Measurements from ENCODE around the gene PCDHGB1. TPM values are rescaled to one million over a fixed set of nuclear protein-coding genes. Genes with fewer than 3 reads are reported as not detected.

Gene PCDHGB1
- 1.0 to 2.1 TPM (median 1.9 TPM) in 5 replicates for total RNA-seq (2022; extraction: Qiagen RNA extraction; ENCODE audit: low read depth)

DNA sequence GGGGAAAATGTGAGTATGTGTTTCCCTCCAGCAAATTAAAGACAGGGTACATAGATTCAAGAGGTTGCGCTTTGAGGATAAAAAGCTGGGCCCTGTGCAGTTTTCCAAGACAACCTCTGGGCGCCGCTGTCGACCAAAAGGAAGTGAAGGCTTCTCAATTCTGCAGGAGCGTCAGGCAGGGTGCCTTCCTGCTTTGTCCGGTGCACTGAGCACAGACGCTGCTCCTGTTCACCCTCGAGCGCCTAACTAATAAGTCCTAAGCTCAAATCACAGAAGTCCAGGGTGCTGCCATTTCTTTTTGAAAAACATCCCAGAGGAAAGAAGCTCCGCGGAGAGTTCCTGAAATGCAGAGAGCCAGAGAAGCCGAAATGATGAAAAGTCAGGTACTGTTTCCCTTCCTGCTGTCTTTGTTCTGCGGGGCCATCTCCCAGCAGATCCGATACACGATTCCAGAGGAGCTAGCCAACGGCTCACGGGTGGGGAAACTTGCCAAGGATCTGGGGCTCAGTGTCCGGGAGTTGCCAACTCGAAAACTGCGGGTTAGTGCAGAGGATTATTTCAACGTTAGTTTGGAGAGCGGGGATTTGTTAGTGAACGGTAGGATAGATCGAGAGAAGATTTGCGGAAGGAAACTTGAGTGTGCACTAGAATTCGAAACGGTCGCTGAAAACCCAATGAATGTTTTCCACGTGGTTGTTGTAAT is at the start of gene PCDHGB1:
TSS of gene PCDHGB1 (plus strand) at position 183 of the 703 bp plus-strand sequence. CDS start at position 345, 162 bp downstream.

DNA sequence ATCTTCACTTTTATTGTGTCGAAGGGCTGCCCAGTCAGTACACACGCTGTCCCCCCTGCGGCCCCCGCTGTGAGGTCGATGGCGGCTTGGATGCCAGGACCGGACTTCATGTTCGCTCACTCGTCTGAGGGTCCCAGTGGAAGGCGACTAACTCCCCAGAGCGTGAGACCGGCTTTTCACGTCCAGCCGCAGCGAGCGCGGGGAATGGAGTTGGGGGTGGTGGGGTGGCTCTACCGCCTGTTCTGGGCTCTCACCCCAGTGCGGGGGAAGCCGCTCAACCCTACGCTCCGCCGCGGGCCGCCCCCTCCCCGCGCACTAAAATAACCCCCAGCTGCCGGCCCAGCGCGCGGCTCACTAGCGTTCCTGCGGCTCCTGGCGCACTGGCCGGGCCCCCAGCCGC is 46.1 kb upstream of the PCDHGB1 start, which contains the start of gene SLC25A2:
TSS of gene SLC25A2 (minus strand) at position 294 of the 400 bp plus-strand sequence. CDS start at position 110, 184 bp downstream.

DNA sequence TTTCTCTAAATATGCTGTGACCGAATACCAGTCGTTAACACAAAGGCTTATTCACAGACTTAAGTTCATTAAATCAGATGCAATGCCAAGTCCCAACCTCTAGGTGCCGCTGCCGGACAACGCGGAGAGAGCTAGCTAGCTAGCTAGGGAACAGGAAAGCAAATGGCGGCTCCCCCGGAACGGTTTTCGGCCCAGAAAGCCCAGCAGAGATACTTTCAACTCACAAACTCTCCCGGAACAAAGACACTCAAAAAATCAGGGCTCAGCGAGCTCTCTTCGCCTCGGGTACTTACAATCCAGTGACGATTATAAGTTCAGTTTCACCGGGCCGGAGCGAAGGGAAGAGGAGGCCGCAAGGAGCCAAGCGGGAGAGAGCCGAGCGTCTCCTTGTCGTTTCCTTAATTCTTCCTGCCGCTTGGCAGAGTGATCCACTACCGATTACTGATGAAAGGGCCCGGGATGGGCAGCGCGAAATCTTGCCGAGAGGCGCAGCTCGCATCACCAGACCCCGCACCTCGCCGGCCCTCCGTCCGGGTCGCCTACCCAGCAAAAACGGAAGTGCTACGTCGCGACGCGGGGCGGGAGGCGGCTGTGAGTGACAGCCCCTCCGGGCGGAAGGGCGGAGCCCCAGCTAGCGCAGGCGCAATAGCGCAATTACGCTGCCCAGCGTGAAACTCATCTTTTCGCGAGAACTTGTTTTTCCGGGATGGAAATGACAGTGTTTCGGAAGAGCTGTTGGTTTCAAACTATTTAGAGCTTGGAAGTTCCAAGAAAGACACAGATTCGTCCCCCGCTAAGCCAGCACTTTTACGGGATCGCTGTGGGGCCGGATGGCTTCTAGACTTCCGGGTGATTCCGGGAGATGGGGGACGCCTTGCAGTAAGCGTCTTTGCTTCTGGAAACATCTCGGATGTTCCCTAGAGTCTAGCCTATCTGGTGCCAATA is 29.4 kb upstream of the PCDHGB1 start, which contains the start of gene TAF7:
TSS of gene TAF7 (minus strand) at position 560 of the 945 bp plus-strand sequence. CDS start 740 bp downstream, outside the sequence.

DNA sequence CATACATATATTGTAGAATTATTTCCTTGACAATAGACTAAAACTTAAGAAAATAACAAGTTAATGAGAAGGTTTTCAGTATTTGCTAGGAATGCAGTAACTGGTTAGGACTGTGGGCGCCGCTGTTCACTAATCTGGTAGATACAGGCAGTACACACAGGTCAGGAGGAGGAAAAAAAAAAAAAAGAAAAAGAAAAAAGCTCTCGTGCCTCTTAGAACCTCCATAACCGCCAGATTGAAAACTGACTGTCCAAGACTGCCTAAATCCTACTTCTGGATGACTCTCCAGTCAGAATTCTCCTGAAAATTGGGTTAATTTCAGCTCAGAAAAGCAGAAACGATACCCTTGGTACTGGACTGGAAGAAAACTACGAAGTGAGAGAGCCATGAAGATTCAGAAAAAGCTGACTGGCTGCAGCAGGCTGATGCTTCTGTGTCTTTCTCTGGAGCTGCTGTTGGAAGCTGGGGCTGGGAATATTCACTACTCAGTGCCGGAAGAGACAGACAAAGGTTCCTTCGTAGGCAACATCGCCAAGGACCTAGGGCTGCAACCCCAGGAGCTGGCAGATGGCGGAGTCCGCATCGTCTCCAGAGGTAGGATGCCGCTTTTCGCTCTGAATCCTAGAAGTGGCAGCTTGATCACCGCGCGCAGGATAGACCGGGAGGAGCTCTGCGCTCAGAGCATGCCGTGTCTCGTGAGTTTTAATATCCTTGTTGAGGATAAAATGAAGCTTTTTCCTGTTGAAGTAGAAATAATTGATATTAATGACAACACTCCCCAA is 19.4 kb upstream of the PCDHGB1 start, which contains the start of gene PCDHGA1:
TSS of gene PCDHGA1 (plus strand) at position 216 of the 782 bp plus-strand sequence.

DNA sequence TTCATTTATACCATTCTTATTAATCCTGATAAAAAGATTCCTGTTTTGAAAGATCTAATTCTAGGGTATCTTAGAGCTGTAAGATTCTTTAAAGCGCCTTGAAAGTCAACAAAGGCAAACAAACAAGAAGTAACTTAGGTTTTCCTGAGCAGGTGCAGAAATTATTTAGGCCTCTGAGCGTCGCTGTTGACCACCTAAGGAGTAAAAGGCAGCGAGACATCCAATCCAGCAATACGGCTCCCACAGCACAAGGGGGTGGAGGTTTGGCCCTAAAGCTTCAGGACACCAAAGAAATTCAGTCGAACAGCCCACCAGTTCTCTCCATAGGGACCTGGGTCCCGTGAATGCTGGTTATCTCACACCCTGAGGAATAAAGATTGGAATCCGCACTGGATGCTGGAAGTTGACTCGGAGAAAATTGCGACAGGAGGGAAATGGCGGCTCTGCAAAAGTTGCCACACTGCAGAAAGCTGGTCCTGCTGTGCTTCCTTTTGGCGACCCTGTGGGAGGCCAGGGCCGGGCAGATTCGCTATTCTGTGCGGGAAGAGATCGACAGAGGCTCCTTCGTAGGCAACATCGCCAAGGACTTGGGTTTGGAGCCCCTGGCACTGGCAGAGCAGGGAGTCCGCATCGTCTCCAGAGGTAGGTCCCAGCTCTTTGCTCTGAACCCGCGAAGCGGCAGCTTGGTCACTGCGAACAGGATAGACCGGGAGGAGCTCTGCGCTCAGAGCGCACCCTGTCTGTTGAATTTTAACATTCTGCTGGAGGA is 11.2 kb upstream of the PCDHGB1 start, which contains the start of gene PCDHGA2:
TSS of gene PCDHGA2 (plus strand) at position 223 of the 769 bp plus-strand sequence.

DNA sequence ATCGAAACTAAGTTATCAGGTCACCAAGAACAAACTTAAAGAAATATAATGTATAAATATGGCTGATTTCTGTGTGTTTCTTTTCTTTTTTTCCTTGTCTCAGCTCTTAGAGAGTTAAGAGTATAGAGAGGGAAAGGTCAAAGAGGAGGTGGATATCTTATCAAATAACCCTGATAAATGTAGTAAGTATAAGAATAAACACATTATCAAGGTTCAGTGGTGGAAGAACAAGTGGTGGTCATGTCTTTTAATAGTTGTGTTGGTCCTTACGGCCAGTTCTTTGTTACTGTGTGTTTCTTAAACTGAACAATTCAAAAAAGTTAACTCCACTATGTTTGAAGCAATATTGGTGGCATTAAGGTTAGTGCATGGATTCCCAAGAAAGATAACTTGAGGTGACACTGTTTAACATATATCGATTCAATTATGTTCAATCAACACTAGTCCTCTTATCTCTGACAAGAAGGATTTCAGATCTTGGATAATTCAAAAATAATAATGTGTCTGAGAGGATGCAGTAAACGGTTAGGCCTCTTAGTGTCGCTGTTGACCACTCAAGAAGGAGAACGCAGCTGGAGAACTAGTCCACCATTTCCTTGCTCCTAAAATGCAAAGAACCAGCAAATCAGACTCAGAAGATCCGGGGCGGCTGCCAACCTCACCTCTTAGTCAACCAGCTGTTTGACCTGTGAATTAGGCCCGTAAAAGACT is 6.5 kb upstream of the PCDHGB1 start, which contains the start of gene PCDHGA3:
TSS of gene PCDHGA3 (plus strand) at position 588 of the 711 bp plus-strand sequence. CDS start 205 bp downstream, outside the sequence.

DNA sequence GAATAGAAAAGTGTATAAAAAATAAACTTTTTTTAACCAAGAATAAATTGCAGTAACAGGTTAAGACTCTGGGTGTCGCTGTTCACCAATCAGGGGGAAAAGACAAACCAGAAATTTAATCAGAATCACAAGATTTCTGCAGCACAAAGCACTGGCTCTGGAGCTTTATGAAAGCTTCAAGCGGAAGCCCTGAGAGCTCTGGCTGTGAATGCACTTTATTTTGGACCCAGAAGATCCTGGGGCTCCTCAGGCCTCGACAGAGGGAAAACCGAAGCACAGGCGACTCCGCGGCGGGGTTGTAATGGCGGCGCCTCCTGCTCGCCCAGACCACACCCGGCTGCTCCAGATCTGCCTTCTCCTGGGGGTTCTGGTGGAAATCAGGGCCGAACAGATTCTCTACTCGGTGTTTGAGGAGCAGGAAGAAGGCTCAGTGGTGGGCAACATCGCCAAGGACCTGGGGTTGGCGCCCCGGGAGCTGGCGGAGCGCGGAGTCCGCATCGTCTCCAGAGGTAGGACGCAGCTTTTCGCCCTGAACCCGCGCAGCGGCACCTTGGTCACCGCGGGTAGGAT is 5.1 kb downstream of the PCDHGB1 start, which contains the start of gene PCDHGA4:
TSS of gene PCDHGA4 (plus strand) at position 122 of the 570 bp plus-strand sequence. CDS start at position 209, 87 bp downstream.

DNA sequence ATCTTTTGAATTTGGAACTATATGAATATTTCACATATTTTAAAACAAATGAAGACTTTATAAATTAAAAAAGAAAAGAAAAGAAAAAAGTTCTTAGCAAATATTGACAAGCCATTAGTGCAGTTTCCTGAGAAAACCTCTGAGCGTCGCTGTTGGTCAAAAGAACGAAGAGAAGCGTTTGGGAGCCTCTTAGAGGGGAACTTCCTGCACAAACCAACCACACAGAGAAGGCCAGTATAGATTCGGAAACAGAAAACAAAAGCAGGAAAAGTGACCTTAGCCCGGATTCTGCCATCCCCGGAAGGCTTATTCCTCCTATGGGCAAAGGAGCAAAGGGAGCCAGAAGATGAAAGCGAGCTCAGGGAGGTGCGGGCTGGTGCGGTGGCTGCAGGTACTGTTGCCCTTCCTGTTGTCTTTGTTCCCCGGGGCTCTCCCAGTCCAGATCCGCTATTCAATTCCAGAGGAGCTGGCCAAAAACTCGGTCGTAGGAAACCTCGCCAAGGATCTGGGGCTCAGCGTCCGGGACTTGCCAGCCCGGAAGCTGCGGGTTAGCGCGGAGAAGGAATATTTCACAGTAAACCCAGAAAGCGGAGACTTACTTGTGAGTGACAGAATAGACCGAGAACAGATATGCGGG is 10.0 kb downstream of the PCDHGB1 start, which contains the start of gene PCDHGB2:
TSS of gene PCDHGB2 (plus strand) at position 205 of the 637 bp plus-strand sequence. CDS start at position 347, 142 bp downstream.

DNA sequence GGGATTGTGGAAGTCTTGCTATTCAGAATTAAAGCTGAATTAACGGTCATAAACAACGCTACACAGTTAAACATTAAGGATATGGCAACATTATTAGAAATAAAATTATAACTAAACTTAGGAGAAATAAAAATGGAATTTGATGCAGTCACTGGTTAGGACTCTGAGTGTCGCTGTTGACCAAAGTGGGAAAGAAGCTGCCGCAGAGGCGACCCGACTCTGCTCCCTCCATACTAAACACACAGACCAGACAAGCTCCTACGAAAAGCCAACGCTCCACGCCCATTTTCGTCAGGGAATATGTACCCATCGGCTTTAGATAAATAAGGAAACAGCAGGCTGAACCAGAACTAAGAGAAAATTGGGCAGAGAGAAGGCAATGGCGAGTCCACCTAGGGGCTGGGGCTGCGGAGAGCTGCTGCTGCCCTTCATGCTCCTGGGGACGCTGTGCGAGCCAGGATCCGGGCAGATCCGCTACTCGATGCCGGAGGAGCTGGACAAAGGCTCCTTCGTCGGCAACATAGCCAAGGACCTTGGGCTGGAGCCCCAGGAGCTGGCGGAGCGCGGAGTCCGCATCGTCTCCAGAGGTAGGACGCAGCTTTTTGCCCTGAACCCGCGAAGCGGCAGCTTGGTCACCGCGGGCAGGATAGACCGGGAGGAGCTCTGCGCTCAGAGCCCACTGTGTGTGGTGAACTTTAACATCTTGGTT is 14.2 kb downstream of the PCDHGB1 start, which contains the start of gene PCDHGA5:
TSS of gene PCDHGA5 (plus strand) at position 211 of the 709 bp plus-strand sequence. CDS start at position 380, 169 bp downstream.

DNA sequence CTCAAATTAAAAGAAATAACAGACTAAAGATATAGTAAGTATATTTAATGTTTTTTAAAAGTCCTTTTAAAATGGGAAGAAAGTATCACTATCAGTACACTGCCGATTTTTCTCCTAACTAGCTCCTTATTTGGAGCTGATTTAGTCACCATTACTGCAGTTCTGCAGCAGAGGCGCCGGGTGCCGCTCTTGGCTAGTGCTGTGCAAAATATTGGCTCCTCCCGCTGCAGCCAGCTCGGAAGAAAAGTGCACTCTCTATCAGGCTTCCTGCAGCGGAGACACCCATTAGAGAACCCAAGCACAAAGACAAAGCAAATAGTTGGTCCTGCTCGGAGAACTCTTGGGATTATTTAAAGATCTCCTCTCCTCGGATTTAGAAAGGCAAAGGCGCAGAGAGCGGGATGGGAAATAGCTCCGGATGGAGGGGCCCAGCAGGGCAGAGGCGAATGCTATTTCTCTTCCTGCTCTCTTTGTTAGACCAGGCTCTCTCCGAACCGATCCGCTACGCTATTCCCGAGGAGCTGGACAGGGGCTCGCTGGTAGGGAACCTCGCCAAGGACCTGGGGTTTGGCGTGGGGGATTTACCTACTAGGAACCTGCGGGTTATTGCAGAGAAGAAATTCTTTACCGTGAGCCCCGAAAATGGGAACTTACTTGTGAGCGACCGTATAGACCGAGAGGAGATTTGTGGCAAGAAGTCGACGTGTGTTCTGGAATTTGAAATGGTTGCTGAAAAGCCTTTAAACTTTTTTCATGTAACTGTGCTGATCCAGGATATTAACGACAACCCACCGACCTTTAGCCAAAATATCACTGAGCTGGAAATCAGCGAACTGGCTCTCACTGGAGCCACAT is 20.3 kb downstream of the PCDHGB1 start, which contains the start of gene PCDHGB3:
TSS of gene PCDHGB3 (plus strand) at position 249 of the 855 bp plus-strand sequence. CDS start at position 402, 153 bp downstream.

DNA sequence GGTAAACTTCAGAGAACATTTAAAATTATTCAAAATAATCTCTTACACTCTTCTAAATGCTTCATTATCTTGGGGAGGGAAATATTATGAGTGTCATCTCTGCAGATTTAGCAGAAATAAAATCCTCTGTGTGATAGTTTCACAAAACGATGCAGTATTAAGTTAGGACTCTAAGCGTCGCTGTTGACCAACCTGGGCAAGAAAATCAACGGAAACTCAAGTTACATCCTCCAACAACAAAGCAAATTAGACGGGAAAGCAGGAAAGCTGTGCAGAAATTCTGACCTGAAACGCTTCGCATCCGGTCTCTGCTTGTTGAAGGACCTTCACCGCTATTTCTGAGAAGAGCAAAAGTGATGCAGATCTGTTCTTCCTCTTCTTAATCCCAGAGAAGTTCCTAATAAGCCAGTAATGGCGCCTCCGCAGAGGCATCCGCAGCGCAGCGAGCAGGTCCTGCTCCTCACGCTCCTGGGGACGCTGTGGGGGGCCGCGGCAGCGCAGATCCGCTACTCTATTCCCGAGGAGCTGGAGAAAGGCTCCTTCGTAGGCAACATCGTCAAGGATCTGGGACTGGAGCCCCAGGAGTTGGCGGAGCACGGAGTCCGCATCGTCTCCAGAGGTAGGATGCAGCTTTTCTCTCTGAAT is 23.9 kb downstream of the PCDHGB1 start, which contains the start of gene PCDHGA6:
TSS of gene PCDHGA6 (plus strand) at position 219 of the 645 bp plus-strand sequence. CDS start at position 412, 193 bp downstream.

DNA sequence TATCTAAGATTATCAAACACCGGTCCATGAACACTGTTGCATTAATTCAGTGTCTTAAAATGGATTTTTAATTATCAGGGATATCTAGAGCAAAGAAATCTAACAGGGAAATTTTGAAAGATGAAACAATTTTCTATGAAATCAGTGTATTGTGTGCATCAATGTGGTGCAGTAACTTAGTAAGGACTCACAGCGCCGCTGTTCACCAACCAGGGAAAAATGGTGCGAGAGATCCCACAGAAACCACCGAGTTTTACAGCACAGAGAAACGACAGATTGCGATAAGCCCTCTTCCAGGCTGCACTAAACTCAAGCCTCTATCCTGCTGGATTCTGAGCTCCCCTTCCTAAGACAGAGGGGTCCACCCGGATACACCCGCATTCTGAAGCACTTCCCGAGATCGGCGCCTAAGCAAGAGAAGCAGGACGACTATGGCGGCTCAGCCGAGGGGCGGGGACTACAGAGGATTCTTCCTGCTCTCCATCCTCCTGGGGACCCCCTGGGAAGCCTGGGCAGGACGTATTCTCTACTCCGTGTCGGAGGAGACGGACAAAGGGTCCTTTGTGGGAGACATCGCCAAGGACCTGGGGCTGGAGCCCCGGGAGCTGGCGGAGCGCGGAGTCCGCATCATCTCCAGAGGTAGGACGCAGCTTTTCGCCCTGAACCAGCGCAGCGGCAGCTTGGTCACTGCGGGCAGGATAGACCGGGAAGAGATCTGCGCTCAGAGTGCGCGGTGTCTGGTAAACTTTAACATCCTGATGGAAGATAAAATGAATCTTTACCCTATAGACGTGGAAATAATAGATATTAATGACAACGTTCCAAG is 32.8 kb downstream of the PCDHGB1 start, which contains the start of gene PCDHGA7:
TSS of gene PCDHGA7 (plus strand) at position 274 of the 826 bp plus-strand sequence. CDS start at position 432, 158 bp downstream.

DNA sequence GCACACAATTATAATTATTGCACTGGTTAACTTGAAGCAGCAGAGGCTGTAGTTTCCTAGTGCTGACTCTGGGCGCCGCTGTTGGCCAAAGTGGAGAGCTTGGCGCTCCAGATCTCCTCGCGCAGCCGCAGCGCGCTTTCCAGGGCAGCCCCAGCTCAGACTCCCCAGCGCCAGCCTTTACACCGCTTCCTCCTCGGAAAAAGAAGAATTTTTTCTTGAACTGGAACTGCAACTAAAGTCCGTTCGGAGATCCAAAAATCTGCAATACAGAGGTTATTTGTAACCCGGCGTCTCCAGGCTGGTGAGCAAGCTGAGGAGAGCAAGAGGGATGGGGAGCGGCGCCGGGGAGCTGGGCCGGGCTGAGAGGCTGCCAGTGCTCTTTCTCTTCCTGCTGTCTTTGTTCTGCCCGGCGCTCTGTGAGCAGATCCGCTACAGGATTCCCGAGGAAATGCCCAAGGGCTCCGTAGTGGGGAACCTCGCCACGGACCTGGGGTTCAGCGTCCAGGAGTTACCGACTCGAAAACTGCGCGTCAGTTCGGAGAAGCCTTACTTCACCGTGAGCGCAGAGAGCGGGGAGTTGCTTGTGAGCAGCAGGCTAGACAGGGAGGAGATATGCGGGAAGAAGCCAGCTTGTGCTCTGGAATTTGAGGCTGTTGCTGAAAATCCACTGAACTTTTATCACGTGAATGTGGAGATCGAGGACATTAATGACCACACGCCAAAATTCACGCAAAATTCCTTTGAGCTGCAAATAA is 37.8 kb downstream of the PCDHGB1 start, which contains the start of gene PCDHGB4:
TSS of gene PCDHGB4 (plus strand) at position 142 of the 755 bp plus-strand sequence. CDS start at position 329, 187 bp downstream.

DNA sequence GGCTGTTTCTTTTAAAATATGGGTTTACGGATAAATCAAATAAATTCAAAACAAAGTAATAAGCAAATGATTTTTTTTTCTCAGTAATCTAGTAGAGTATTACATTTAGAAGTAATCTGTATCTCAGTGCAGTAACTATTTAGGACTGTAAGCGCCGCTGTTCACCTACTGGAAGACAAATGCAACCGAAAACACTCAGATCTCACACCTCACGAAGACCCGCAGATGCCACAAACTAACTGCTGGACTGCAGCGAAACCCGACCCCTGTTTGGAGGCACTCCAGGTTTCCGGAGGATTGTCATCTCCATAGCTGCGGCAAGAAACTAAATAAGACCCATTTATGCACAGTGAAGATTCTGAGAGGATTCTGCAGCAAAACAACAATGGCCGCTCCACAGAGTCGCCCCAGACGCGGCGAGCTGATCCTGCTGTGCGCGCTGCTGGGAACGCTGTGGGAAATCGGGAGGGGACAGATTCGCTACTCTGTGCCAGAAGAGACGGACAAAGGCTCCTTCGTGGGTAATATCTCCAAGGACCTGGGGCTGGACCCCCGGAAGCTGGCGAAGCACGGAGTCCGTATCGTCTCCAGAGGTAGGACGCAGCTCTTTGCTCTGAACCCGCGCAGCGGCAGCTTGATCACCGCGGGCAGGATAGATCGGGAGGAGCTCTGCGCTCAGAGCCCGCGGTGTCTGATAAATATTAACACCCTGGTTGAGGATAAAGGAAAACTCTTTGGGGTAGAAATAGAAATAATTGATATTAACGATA is 42.7 kb downstream of the PCDHGB1 start, which contains the start of gene PCDHGA8:
TSS of gene PCDHGA8 (plus strand) at position 205 of the 770 bp plus-strand sequence. CDS start at position 386, 181 bp downstream.

All from A549 treated with CpdA at 1 μM for 4 hours (cell line).